ENCODE results near the gene PRR27. TPM values are rescaled to one million over a fixed set of nuclear protein-coding genes. Genes with fewer than 3 reads are reported as not detected.

The PRR27 gene
- total RNA-seq, 5 donors from 2014 or later (not counting 1 experiment from before 2014, with no cell fraction given): not detected

DNA sequence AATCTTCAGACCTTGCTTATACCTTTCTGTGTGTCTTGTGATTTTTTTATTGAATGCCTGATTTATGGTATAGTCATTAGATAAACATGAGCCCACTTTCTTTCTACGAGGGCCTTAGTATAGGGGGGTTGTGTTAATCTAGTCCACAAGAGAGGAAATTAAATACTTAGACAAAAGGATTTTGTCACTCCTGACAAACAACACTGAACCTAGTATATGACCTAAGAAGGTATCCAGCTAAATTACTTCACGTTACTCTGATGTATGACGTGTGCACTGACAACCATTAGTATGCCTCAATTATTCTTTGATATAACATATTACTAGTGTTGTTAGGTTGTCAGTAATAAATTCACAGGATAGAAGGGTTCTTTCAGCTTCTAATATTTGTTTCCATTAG is 2.8 kb upstream of the PRR27 start:
- POLR2A ChIA-PET: no interaction called here
- no CpG with 5 or more reads among the region's 3 CpGs for WGBS (ENCODE audit: insufficient coverage)
- no peaks in the 10 kb centered on the region for H3K4me1 Mint-ChIP-seq
- CTCF ChIA-PET: no interaction called here
- H3K36me3 ChIP-seq (ENCODE audit: control insufficient read depth in 2 of 2, extremely low read depth in 1 of 2, insufficient read depth in 1 of 2, low read length in 1 of 2): no peaks in the 10 kb centered on the region
- H3K36me3 Mint-ChIP-seq: no peaks in the 10 kb centered on the region
- DNase-seq (no peak), ATAC-seq (replicated peaks in 1 of 4) (no peak)
- no peaks in the 10 kb centered on the region for H3K4me1 ChIP-seq (ENCODE audit: control insufficient read depth in 1 of 2, extremely low read depth in 1 of 2, insufficient read depth in 2 of 2, low read length in 2 of 2)
- H3K27me3 ChIP-seq (replicated peaks in 1 of 2; ENCODE audit: control insufficient read depth in 2 of 2, extremely low read depth in 1 of 2, insufficient read depth in 2 of 2, low read length in 1 of 2): no peaks in the 10 kb centered on the region
- H3K27ac Mint-ChIP-seq: no peak overlapping the region
- no peaks in the 10 kb centered on the region for H3K27me3 Mint-ChIP-seq
- no peaks in the 10 kb centered on the region for H3K9me3 ChIP-seq
- no peak overlapping the region for H3K4me3 Mint-ChIP-seq
- no peak overlapping the region for H3K27ac ChIP-seq (ENCODE audit: low read length)
- no peaks in the 10 kb centered on the region for H3K9me3 Mint-ChIP-seq
- no peak overlapping the region for H3K4me3 ChIP-seq (ENCODE audit: control insufficient read depth in 1 of 2, extremely low read depth in 1 of 2, low read length in 1 of 2)

DNA sequence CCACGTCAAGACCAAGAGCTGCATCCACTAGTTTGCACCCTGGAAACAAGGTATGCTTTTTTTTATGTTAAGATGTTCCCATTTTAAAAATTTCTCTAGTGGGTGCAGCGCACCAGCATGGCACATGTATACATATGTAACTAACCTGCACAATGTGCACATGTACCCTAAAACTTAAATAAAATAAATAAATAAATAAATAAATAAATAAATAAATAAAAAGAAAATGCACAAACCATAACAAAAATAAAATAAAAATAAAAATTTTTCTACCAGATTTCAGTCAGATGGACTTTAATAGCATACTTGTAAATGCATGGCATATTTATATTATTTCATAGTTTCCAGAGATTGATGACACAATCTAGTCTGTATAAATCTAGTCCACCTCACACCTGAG is 1.9 kb upstream of the PRR27 start:
- CTCF ChIA-PET: no interaction called here

DNA sequence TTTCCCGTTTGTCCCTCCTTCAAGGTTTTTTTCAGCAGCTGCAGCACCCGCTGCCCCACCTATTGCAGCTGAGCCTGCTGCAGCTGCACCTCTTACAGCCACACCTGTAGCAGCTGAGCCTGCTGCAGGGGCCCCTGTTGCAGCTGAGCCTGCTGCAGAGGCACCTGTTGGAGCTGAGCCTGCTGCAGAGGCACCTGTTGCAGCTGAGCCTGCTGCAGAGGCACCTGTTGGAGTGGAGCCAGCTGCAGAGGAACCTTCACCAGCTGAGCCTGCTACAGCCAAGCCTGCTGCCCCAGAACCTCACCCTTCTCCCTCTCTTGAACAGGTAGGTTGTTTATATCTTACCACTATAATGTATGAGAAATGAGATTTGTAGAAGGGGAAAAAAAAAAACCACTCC is 4.5 kb downstream of the PRR27 start:
- H3K27me3 ChIP-seq (replicated peaks in 1 of 2; ENCODE audit: control insufficient read depth in 2 of 2, extremely low read depth in 1 of 2, insufficient read depth in 2 of 2, low read length in 1 of 2): no peaks in the 10 kb centered on the region
- no peaks in the 10 kb centered on the region for H3K36me3 Mint-ChIP-seq

More for the DNA sequence above, 1.9 kb upstream of the PRR27 start:
- H3K36me3 Mint-ChIP-seq: no peaks in the 10 kb centered on the region
- POLR2A ChIA-PET: no interaction called here
- no peaks in the 10 kb centered on the region for H3K27me3 Mint-ChIP-seq
- WGBS (ENCODE audit: insufficient coverage): no CpG with 5 or more reads among the region's 2 CpGs
- ATAC-seq (replicated peaks in 1 of 4) (no peak), DNase-seq (no peak)
- Histone ChIP-seq H3K36me3 (ENCODE audit: control insufficient read depth in 2 of 2, extremely low read depth in 1 of 2, insufficient read depth in 1 of 2, low read length in 1 of 2) (no peaks in the 10 kb centered on the region), H3K4me3 (ENCODE audit: control insufficient read depth in 1 of 2, extremely low read depth in 1 of 2, low read length in 1 of 2) (no peak overlapping the region), H3K27me3 (replicated peaks in 1 of 2; ENCODE audit: control insufficient read depth in 2 of 2, extremely low read depth in 1 of 2, insufficient read depth in 2 of 2, low read length in 1 of 2) (no peaks in the 10 kb centered on the region), H3K27ac (ENCODE audit: low read length) (no peak overlapping the region), H3K9me3 (no peaks in the 10 kb centered on the region), H3K4me1 (ENCODE audit: control insufficient read depth in 1 of 2, extremely low read depth in 1 of 2, insufficient read depth in 2 of 2, low read length in 2 of 2) (no peaks in the 10 kb centered on the region)
- no peak overlapping the region for H3K27ac Mint-ChIP-seq
- no peak overlapping the region for H3K4me3 Mint-ChIP-seq
- no peaks in the 10 kb centered on the region for H3K9me3 Mint-ChIP-seq
- no peaks in the 10 kb centered on the region for H3K4me1 Mint-ChIP-seq

GRCh38 chr4:70177090-70177489 is 23.1 kb downstream of the PRR27 start:
- Mint-ChIP-seq H3K4me1 (no peaks in the 10 kb centered on the region), H3K36me3 (no peaks in the 10 kb centered on the region), H3K4me3 (no peak overlapping the region), H3K9me3 (no peaks in the 10 kb centered on the region), H3K27me3 (no peaks in the 10 kb centered on the region), H3K27ac (no peak overlapping the region)
- no peak overlapping the region for H3K4me3 ChIP-seq (ENCODE audit: control insufficient read depth in 1 of 2, extremely low read depth in 1 of 2, low read length in 1 of 2)
- H3K36me3 ChIP-seq (ENCODE audit: control insufficient read depth in 2 of 2, extremely low read depth in 1 of 2, insufficient read depth in 1 of 2, low read length in 1 of 2): no peaks in the 10 kb centered on the region
- WGBS (ENCODE audit: insufficient coverage): 88% methylated on average over 3 of the region's 5 CpGs
- CTCF ChIA-PET: interaction anchor here in 1 of 2 donors (0.7 kb wide), 1 partner anchor 122 kb away, joined by 3 read pairs; no protein-coding TSS in a partner anchor
- H3K27me3 ChIP-seq (replicated peaks in 1 of 2; ENCODE audit: control insufficient read depth in 2 of 2, extremely low read depth in 1 of 2, insufficient read depth in 2 of 2, low read length in 1 of 2): no peaks in the 10 kb centered on the region
- no peak overlapping the region for H3K27ac ChIP-seq (ENCODE audit: low read length)
- H3K4me1 ChIP-seq (ENCODE audit: control insufficient read depth in 1 of 2, extremely low read depth in 1 of 2, insufficient read depth in 2 of 2, low read length in 2 of 2): no peaks in the 10 kb centered on the region
- DNase-seq (no peak), ATAC-seq (replicated peaks in 1 of 4) (no peak)
- POLR2A ChIA-PET: no interaction called here
- H3K9me3 ChIP-seq: no peaks in the 10 kb centered on the region

More for the DNA sequence above, 4.5 kb downstream of the PRR27 start:
- H3K4me1 ChIP-seq (ENCODE audit: control insufficient read depth in 1 of 2, extremely low read depth in 1 of 2, insufficient read depth in 2 of 2, low read length in 2 of 2): no peaks in the 10 kb centered on the region
- Mint-ChIP-seq H3K4me1 (no peaks in the 10 kb centered on the region), H3K27ac (no peak overlapping the region), H3K9me3 (no peaks in the 10 kb centered on the region), H3K4me3 (no peak overlapping the region), H3K27me3 (peaks cover 0 to 3% of the 10 kb centered on the region in 2 donors)
- 73% methylated on average over 2 of the region's 2 CpGs for WGBS (ENCODE audit: insufficient coverage)
- ATAC-seq (replicated peaks in 1 of 4) (no peak), DNase-seq (no peak)
- POLR2A ChIA-PET: no interaction called here
- no peak overlapping the region for H3K27ac ChIP-seq (ENCODE audit: low read length)
- H3K9me3 ChIP-seq: no peaks in the 10 kb centered on the region
- CTCF ChIA-PET: no interaction called here
- H3K36me3 ChIP-seq (ENCODE audit: control insufficient read depth in 2 of 2, extremely low read depth in 1 of 2, insufficient read depth in 1 of 2, low read length in 1 of 2): no peaks in the 10 kb centered on the region
- no peak overlapping the region for H3K4me3 ChIP-seq (ENCODE audit: control insufficient read depth in 1 of 2, extremely low read depth in 1 of 2, low read length in 1 of 2)

GRCh38 chr4:70178075-70178660 is 24.1 kb downstream of the PRR27 start:
- H3K9me3 Mint-ChIP-seq: no peaks in the 10 kb centered on the region
- DNase-seq: no peak
- Histone ChIP-seq H3K4me3 (ENCODE audit: control insufficient read depth in 1 of 2, extremely low read depth in 1 of 2, low read length in 1 of 2) (no peak overlapping the region), H3K4me1 (ENCODE audit: control insufficient read depth in 1 of 2, extremely low read depth in 1 of 2, insufficient read depth in 2 of 2, low read length in 2 of 2) (no peaks in the 10 kb centered on the region), H3K36me3 (ENCODE audit: control insufficient read depth in 2 of 2, extremely low read depth in 1 of 2, insufficient read depth in 1 of 2, low read length in 1 of 2) (no peaks in the 10 kb centered on the region), H3K9me3 (no peaks in the 10 kb centered on the region), H3K27me3 (replicated peaks in 1 of 2; ENCODE audit: control insufficient read depth in 2 of 2, extremely low read depth in 1 of 2, insufficient read depth in 2 of 2, low read length in 1 of 2) (no peaks in the 10 kb centered on the region), H3K27ac (ENCODE audit: low read length) (no peak overlapping the region)
- H3K4me3 Mint-ChIP-seq: no peak overlapping the region
- ATAC-seq (replicated peaks in 1 of 4): no peak
- no peaks in the 10 kb centered on the region for H3K27me3 Mint-ChIP-seq
- ChIA-PET POLR2A (no interaction called here), CTCF (no interaction called here)
- no peaks in the 10 kb centered on the region for H3K36me3 Mint-ChIP-seq
- H3K27ac Mint-ChIP-seq: no peak overlapping the region
- no peaks in the 10 kb centered on the region for H3K4me1 Mint-ChIP-seq
- WGBS (ENCODE audit: insufficient coverage): 71% methylated on average over 4 of the region's 5 CpGs

GRCh38 chr4:70179811-70180210 is 25.8 kb downstream of the PRR27 start:
- Mint-ChIP-seq H3K27me3 (no peaks in the 10 kb centered on the region), H3K9me3 (no peaks in the 10 kb centered on the region), H3K27ac (no peak overlapping the region), H3K4me3 (no peak overlapping the region), H3K36me3 (no peaks in the 10 kb centered on the region), H3K4me1 (no peaks in the 10 kb centered on the region)
- Histone ChIP-seq H3K4me3 (ENCODE audit: control insufficient read depth in 1 of 2, extremely low read depth in 1 of 2, low read length in 1 of 2) (no peak overlapping the region), H3K36me3 (ENCODE audit: control insufficient read depth in 2 of 2, extremely low read depth in 1 of 2, insufficient read depth in 1 of 2, low read length in 1 of 2) (no peaks in the 10 kb centered on the region), H3K27me3 (replicated peaks in 1 of 2; ENCODE audit: control insufficient read depth in 2 of 2, extremely low read depth in 1 of 2, insufficient read depth in 2 of 2, low read length in 1 of 2) (no peaks in the 10 kb centered on the region), H3K27ac (ENCODE audit: low read length) (no peak overlapping the region), H3K4me1 (ENCODE audit: control insufficient read depth in 1 of 2, extremely low read depth in 1 of 2, insufficient read depth in 2 of 2, low read length in 2 of 2) (no peaks in the 10 kb centered on the region), H3K9me3 (no peaks in the 10 kb centered on the region)
- POLR2A ChIA-PET: no interaction called here
- CTCF ChIA-PET: no interaction called here
- ATAC-seq (replicated peaks in 1 of 4) (no peak), DNase-seq (no peak)
- 100% methylated on average over 1 of the region's 2 CpGs for WGBS (ENCODE audit: insufficient coverage)

DNA sequence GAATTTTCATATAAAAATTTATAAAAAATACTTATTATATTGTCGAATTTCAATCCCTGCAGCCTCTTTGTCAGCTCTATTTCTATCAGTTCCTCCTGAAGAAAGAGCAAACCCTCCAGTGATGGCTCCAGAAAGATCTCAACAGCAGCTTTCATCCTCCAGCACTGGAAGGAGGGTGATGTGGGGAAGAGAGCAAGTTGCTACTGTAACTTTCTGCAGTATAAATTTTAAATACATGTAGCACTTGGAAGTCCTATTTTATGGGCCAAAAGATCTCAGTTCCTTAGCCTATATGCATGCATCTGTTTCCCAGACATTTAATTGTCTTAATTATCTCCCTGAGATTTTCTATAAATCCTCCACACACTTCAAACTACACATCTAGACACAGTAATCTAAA is 27.8 kb downstream of the PRR27 start:
- no peaks in the 10 kb centered on the region for H3K36me3 ChIP-seq (ENCODE audit: control insufficient read depth in 2 of 2, extremely low read depth in 1 of 2, insufficient read depth in 1 of 2, low read length in 1 of 2)
- H3K4me1 ChIP-seq (ENCODE audit: control insufficient read depth in 1 of 2, extremely low read depth in 1 of 2, insufficient read depth in 2 of 2, low read length in 2 of 2): no peaks in the 10 kb centered on the region
- DNase-seq (no peak), ATAC-seq (replicated peaks in 1 of 4) (no peak)
- Mint-ChIP-seq H3K4me3 (no peak overlapping the region), H3K36me3 (no peaks in the 10 kb centered on the region), H3K27me3 (no peaks in the 10 kb centered on the region), H3K4me1 (no peaks in the 10 kb centered on the region), H3K9me3 (no peaks in the 10 kb centered on the region), H3K27ac (no peak overlapping the region)
- H3K27ac ChIP-seq (ENCODE audit: low read length): no peak overlapping the region
- no peaks in the 10 kb centered on the region for H3K27me3 ChIP-seq (replicated peaks in 1 of 2; ENCODE audit: control insufficient read depth in 2 of 2, extremely low read depth in 1 of 2, insufficient read depth in 2 of 2, low read length in 1 of 2)
- H3K9me3 ChIP-seq: no peaks in the 10 kb centered on the region
- no peak overlapping the region for H3K4me3 ChIP-seq (ENCODE audit: control insufficient read depth in 1 of 2, extremely low read depth in 1 of 2, low read length in 1 of 2)
- CTCF ChIA-PET: interaction anchor here (0.5 to 0.6 kb wide), 2 partner anchors 16 to 296 kb away, joined by 5 to 6 read pairs; no protein-coding TSS in a partner anchor
- POLR2A ChIA-PET: no interaction called here
- no CpG with 5 or more reads among the region's 1 CpG for WGBS (ENCODE audit: insufficient coverage)

Measured in T-cell (primary cell).